Ishikawa (cell line): ENCODE results near the gene VEPH1.

Experiments
- CEBPB ChIP-seq: IDR thresholded peaks from 2 replicates; pipeline ENCODE4 v1.6.1; 2012
- CREB1 ChIP-seq: IDR thresholded peaks from 2 replicates; pipeline ENCODE4 v1.6.1; 2012; ENCODE audit warnings: low read depth
- EGR1 ChIP-seq: IDR thresholded peaks from 2 replicates; pipeline ENCODE4 v1.6.1; 2012
- EP300 ChIP-seq: IDR thresholded peaks from 2 replicates; pipeline ENCODE4 v1.6.1; 2012; ENCODE audit warnings: borderline replicate concordance
- FOXM1 ChIP-seq: IDR thresholded peaks from 2 replicates; pipeline ENCODE4 v1.6.1; 2012; ENCODE audit warnings: low read depth, borderline replicate concordance
- MAX ChIP-seq: IDR thresholded peaks from 2 replicates; pipeline ENCODE4 v1.6.1; 2012
- NFIC ChIP-seq: IDR thresholded peaks from 2 replicates; pipeline ENCODE4 v1.6.1; 2012
- RAD21 ChIP-seq: IDR thresholded peaks from 2 replicates; pipeline ENCODE4 v1.6.1; 2012; ENCODE audit warnings: low read depth
- REST ChIP-seq: IDR thresholded peaks from 2 replicates; pipeline ENCODE4 v1.6.1; 2012; ENCODE audit warnings: low read depth, mild to moderate bottlenecking
- TAF1 ChIP-seq: IDR thresholded peaks from 2 replicates; pipeline ENCODE4 v1.6.1; 2012; ENCODE audit warnings: low read depth, mild to moderate bottlenecking
- TCF12 ChIP-seq: IDR thresholded peaks from 2 replicates; pipeline ENCODE4 v1.6.1; 2012; ENCODE audit warnings: low read depth
- TEAD4 ChIP-seq: IDR thresholded peaks from 2 replicates; pipeline ENCODE4 v1.6.1; 2012
- USF1 ChIP-seq: IDR thresholded peaks from 2 replicates; pipeline ENCODE4 v1.6.1; 2012
- YY1 ChIP-seq: IDR thresholded peaks from 2 replicates; pipeline ENCODE4 v1.6.1; 2012; ENCODE audit warnings: low read depth
- ZBTB7A ChIP-seq: IDR thresholded peaks from 2 replicates; pipeline ENCODE4 v1.6.1; 2012; ENCODE audit warnings: low read depth

VEPH1 gene

GRCh38 chr3:157354722-157355121, 148.5 kb downstream of the VEPH1 start:
- TF ChIP-seq TAF1 = no peak
- TF ChIP-seq RAD21 = peak; percentile 56
- no peak for TF ChIP-seq EGR1

- TF ChIP-seq TAF1 = no peak
- no peak for TF ChIP-seq EP300
- TF ChIP-seq REST = no peak
- no peak for TF ChIP-seq NFIC
- no peak for TF ChIP-seq RAD21
- no peak for TF ChIP-seq YY1
- TF ChIP-seq TEAD4 = no peak
- TF ChIP-seq EGR1 = no peak
- TF ChIP-seq USF1 = no peak
- TF ChIP-seq FOXM1 = no peak
- TF ChIP-seq CREB1 = no peak
- no peak for TF ChIP-seq MAX
- TF ChIP-seq ZBTB7A = no peak
- TF ChIP-seq CEBPB = no peak
- TF ChIP-seq TCF12 = no peak
Measured at GRCh38 chr3:157354254-157354653, 149.0 kb downstream of the VEPH1 start.

- TF ChIP-seq MAX (no peak), TEAD4 (no peak), CREB1 (no peak), TCF12 (no peak), ZBTB7A (no peak), EP300 (no peak), TAF1 (no peak), FOXM1 (no peak)
Measured at GRCh38 chr3:157353652-157354051, 149.6 kb downstream of the VEPH1 start.

- TF ChIP-seq USF1 (no peak), CEBPB (no peak), FOXM1 (no peak), YY1 (no peak), ZBTB7A (no peak), MAX (no peak), TCF12 (no peak)
Measured at GRCh38 chr3:157351981-157352380, 151.2 kb downstream of the VEPH1 start.

- TF ChIP-seq TEAD4 (no peak), NFIC (no peak), EP300 (no peak), MAX (no peak), FOXM1 (no peak), CREB1 (no peak), ZBTB7A (no peak), TCF12 (no peak), RAD21 (no peak), EGR1 (no peak), YY1 (no peak), REST (no peak), TAF1 (no peak), CEBPB (no peak), USF1 (no peak)
Measured at GRCh38 chr3:157347577-157348303, 155.5 kb downstream of the VEPH1 start.
